ENCODE results near the gene P2RY14. TPM values are rescaled to one million over a fixed set of nuclear protein-coding genes. Genes with fewer than 3 reads are reported as not detected.

Gene P2RY14
- total and polyA plus RNA-seq, 2 of the 13 experiments (the other 11 are each of a cell fraction or from before 2014, with no cell fraction given), result not detected

DNA sequence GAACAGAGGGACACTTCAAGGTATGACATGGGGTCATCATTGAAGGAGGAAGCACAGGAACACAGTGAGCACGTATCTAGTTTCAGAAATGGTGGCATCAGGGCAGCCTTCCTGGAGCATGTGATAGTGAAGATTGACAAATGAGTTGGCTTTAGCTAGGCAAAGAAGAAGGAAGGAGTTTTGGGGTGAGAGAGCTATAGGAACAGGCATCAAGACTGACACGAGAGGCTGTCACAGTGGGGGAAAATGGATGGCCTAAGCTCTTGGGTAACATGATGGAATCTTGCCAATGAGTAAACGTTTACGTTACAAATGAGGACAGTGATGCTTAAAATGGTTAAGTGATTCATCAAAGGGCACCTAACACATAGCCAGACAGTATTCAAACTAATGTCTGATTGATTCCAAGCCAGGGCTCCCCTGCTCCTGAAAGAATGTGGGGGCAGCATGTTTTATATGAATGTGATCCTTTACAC lies 52.2 kb downstream of the P2RY14 start (continued):
- TF ChIP-seq, protein P1, sequence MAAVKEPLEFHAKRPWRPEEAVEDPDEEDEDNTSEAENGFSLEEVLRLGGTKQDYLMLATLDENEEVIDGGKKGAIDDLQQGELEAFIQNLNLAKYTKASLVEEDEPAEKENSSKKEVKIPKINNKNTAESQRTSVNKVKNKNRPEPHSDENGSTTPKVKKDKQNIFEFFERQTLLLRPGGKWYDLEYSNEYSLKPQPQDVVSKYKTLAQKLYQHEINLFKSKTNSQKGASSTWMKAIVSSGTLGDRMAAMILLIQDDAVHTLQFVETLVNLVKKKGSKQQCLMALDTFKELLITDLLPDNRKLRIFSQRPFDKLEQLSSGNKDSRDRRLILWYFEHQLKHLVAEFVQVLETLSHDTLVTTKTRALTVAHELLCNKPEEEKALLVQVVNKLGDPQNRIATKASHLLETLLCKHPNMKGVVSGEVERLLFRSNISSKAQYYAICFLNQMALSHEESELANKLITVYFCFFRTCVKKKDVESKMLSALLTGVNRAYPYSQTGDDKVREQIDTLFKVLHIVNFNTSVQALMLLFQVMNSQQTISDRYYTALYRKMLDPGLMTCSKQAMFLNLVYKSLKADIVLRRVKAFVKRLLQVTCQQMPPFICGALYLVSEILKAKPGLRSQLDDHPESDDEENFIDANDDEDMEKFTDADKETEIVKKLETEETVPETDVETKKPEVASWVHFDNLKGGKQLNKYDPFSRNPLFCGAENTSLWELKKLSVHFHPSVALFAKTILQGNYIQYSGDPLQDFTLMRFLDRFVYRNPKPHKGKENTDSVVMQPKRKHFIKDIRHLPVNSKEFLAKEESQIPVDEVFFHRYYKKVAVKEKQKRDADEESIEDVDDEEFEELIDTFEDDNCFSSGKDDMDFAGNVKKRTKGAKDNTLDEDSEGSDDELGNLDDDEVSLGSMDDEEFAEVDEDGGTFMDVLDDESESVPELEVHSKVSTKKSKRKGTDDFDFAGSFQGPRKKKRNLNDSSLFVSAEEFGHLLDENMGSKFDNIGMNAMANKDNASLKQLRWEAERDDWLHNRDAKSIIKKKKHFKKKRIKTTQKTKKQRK (IDR thresholded peaks at IDR 0.05; ENCODE audit: low read length), result no peak
- TF ChIP-seq, protein P2, sequence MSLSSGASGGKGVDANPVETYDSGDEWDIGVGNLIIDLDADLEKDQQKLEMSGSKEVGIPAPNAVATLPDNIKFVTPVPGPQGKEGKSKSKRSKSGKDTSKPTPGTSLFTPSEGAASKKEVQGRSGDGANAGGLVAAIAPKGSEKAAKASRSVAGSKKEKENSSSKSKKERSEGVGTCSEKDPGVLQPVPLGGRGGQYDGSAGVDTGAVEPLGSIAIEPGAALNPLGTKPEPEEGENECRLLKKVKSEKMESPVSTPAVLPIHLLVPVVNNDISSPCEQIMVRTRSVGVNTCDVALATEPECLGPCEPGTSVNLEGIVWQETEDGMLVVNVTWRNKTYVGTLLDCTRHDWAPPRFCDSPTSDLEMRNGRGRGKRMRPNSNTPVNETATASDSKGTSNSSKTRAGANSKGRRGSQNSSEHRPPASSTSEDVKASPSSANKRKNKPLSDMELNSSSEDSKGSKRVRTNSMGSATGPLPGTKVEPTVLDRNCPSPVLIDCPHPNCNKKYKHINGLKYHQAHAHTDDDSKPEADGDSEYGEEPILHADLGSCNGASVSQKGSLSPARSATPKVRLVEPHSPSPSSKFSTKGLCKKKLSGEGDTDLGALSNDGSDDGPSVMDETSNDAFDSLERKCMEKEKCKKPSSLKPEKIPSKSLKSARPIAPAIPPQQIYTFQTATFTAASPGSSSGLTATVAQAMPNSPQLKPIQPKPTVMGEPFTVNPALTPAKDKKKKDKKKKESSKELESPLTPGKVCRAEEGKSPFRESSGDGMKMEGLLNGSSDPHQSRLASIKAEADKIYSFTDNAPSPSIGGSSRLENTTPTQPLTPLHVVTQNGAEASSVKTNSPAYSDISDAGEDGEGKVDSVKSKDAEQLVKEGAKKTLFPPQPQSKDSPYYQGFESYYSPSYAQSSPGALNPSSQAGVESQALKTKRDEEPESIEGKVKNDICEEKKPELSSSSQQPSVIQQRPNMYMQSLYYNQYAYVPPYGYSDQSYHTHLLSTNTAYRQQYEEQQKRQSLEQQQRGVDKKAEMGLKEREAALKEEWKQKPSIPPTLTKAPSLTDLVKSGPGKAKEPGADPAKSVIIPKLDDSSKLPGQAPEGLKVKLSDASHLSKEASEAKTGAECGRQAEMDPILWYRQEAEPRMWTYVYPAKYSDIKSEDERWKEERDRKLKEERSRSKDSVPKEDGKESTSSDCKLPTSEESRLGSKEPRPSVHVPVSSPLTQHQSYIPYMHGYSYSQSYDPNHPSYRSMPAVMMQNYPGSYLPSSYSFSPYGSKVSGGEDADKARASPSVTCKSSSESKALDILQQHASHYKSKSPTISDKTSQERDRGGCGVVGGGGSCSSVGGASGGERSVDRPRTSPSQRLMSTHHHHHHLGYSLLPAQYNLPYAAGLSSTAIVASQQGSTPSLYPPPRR (CRISPR knock-in tag; IDR thresholded peaks at IDR 0.05; ENCODE audit: borderline replicate concordance), result 0 out of 2 replicates have a peak, but pooled peaks have one; percentile 25
- TF ChIP-seq, protein P3, sequence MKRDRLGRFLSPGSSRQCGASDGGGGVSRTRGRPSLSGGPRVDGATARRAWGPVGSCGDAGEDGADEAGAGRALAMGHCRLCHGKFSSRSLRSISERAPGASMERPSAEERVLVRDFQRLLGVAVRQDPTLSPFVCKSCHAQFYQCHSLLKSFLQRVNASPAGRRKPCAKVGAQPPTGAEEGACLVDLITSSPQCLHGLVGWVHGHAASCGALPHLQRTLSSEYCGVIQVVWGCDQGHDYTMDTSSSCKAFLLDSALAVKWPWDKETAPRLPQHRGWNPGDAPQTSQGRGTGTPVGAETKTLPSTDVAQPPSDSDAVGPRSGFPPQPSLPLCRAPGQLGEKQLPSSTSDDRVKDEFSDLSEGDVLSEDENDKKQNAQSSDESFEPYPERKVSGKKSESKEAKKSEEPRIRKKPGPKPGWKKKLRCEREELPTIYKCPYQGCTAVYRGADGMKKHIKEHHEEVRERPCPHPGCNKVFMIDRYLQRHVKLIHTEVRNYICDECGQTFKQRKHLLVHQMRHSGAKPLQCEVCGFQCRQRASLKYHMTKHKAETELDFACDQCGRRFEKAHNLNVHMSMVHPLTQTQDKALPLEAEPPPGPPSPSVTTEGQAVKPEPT (CRISPR knock-in tag; IDR thresholded peaks at IDR 0.05; ENCODE audit: low read depth), result no peak
- no peak for TF ChIP-seq GABPA (IDR thresholded peaks at IDR 0.05; ENCODE audit: low read depth, low read length)
- no peak for TF ChIP-seq GABPA (CRISPR knock-in tag; IDR thresholded peaks at IDR 0.05; ENCODE audit: low read depth)
- TF ChIP-seq TGIF2 (CRISPR knock-in tag; IDR thresholded peaks at IDR 0.05), result no peak
- TF ChIP-seq, protein P4, sequence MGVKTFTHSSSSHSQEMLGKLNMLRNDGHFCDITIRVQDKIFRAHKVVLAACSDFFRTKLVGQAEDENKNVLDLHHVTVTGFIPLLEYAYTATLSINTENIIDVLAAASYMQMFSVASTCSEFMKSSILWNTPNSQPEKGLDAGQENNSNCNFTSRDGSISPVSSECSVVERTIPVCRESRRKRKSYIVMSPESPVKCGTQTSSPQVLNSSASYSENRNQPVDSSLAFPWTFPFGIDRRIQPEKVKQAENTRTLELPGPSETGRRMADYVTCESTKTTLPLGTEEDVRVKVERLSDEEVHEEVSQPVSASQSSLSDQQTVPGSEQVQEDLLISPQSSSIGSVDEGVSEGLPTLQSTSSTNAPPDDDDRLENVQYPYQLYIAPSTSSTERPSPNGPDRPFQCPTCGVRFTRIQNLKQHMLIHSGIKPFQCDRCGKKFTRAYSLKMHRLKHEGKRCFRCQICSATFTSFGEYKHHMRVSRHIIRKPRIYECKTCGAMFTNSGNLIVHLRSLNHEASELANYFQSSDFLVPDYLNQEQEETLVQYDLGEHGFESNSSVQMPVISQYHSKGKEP (CRISPR knock-in tag; IDR thresholded peaks at IDR 0.05), result no peak
- no peak for TF ChIP-seq CBX1 (IDR thresholded peaks at IDR 0.05; ENCODE audit: low read depth)
- 0 out of 2 replicates have a peak, but pooled peaks have one; percentile 30 for TF ChIP-seq NFIC (IDR thresholded peaks at IDR 0.05; ENCODE audit: low read length)
- no peak for TF ChIP-seq ZNF234 (CRISPR knock-in tag; conservative IDR thresholded peaks at IDR 0.05)
- TF ChIP-seq, protein P5, sequence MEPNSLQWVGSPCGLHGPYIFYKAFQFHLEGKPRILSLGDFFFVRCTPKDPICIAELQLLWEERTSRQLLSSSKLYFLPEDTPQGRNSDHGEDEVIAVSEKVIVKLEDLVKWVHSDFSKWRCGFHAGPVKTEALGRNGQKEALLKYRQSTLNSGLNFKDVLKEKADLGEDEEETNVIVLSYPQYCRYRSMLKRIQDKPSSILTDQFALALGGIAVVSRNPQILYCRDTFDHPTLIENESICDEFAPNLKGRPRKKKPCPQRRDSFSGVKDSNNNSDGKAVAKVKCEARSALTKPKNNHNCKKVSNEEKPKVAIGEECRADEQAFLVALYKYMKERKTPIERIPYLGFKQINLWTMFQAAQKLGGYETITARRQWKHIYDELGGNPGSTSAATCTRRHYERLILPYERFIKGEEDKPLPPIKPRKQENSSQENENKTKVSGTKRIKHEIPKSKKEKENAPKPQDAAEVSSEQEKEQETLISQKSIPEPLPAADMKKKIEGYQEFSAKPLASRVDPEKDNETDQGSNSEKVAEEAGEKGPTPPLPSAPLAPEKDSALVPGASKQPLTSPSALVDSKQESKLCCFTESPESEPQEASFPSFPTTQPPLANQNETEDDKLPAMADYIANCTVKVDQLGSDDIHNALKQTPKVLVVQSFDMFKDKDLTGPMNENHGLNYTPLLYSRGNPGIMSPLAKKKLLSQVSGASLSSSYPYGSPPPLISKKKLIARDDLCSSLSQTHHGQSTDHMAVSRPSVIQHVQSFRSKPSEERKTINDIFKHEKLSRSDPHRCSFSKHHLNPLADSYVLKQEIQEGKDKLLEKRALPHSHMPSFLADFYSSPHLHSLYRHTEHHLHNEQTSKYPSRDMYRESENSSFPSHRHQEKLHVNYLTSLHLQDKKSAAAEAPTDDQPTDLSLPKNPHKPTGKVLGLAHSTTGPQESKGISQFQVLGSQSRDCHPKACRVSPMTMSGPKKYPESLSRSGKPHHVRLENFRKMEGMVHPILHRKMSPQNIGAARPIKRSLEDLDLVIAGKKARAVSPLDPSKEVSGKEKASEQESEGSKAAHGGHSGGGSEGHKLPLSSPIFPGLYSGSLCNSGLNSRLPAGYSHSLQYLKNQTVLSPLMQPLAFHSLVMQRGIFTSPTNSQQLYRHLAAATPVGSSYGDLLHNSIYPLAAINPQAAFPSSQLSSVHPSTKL (CRISPR knock-in tag; IDR thresholded peaks at IDR 0.05), result peak; percentile 51; the same call in 1 of the 2 replicates
- TF ChIP-seq ZNF720 (CRISPR knock-in tag; IDR thresholded peaks at IDR 0.05), result no peak
- no peak for TF ChIP-seq PRPF4 (IDR thresholded peaks at IDR 0.05; ENCODE audit: low read depth, low read length, poor library complexity, severe bottlenecking)
- TF ChIP-seq SYNCRIP (IDR thresholded peaks at IDR 0.05; ENCODE audit: insufficient read depth, low read depth, low read length), result no peak

Data from HepG2 (cell line).